WERI-Rb-1 (cell line): Measurements from ENCODE around the gene PARD3B.

Experiments
- DNase-seq: peaks from one replicate; pipeline ENCODE4 v3.0.0-alpha.2; 2020
- H3K27ac ChIP-seq: fragments of 250-450 bp; sonication (Bioruptor Pico); 2 replicates; pipeline ENCODE4 v1.5.1; 2020; ENCODE audit warnings: mild to moderate bottlenecking, moderate library complexity
- H3K27me3 ChIP-seq: fragments of 250-450 bp; sonication (Bioruptor Pico); 2 replicates; pipeline ENCODE4 v1.5.1; 2021; ENCODE audit warnings: mild to moderate bottlenecking, low read depth, moderate library complexity; ENCODE audit not compliant: insufficient read depth, severe bottlenecking
- H3K36me3 ChIP-seq: fragments of 250-450 bp; sonication (Bioruptor Pico); 2 replicates; pipeline ENCODE4 v1.5.1; 2020; ENCODE audit warnings: mild to moderate bottlenecking, moderate library complexity
- H3K4me3 ChIP-seq: 2 replicates; pipeline ENCODE4 v1.5.1; 2011; ENCODE audit warnings: low read depth, mild to moderate bottlenecking, control low read depth, low read length
- H3K9me3 ChIP-seq: fragments of 250-450 bp; sonication (Bioruptor Pico); 2 replicates; pipeline ENCODE4 v1.5.1; 2021; ENCODE audit warnings: mild to moderate bottlenecking, moderate library complexity; ENCODE audit not compliant: severe bottlenecking
- CTCF ChIP-seq: IDR thresholded peaks from 2 replicates; pipeline ENCODE4 v1.5.1; 2011; ENCODE audit warnings: low read depth, mild to moderate bottlenecking, control low read depth, inconsistent platforms, low read length

Gene PARD3B

GRCh38 chr2:205520311-205520710, 975.0 kb downstream of the PARD3B start:
- DNase-seq = no peak
- H3K27me3 ChIP-seq = no peaks in the 10 kb centered on the region
- no peak overlapping the region for H3K4me3 ChIP-seq
- H3K9me3 ChIP-seq = no peaks in the 10 kb centered on the region
- no peak for TF ChIP-seq CTCF
- no peak overlapping the region for H3K27ac ChIP-seq
- H3K36me3 ChIP-seq = no peaks in the 10 kb centered on the region

GRCh38 chr2:205524656-205525055, 979.4 kb downstream of the PARD3B start:
- Histone ChIP-seq H3K27me3 (no peaks in the 10 kb centered on the region), H3K4me3 (no peak overlapping the region), H3K36me3 (no peaks in the 10 kb centered on the region), H3K9me3 (no peaks in the 10 kb centered on the region), H3K27ac (no peak overlapping the region)
- no peak for TF ChIP-seq CTCF
- DNase-seq = no peak

GRCh38 chr2:205527801-205528200, 982.5 kb downstream of the PARD3B start:
- DNase-seq = no peak
- TF ChIP-seq CTCF = no peak
- Histone ChIP-seq H3K4me3 (no peak overlapping the region), H3K9me3 (no peaks in the 10 kb centered on the region), H3K27me3 (no peaks in the 10 kb centered on the region), H3K27ac (no peak overlapping the region), H3K36me3 (no peaks in the 10 kb centered on the region)

- H3K27ac ChIP-seq = no peak overlapping the region
- no peak for DNase-seq
- no peaks in the 10 kb centered on the region for H3K27me3 ChIP-seq
- H3K36me3 ChIP-seq = no peaks in the 10 kb centered on the region
- no peak for TF ChIP-seq CTCF
- no peaks in the 10 kb centered on the region for H3K9me3 ChIP-seq
- no peak overlapping the region for H3K4me3 ChIP-seq
Measured at GRCh38 chr2:205531072-205531471, 985.8 kb downstream of the PARD3B start.

GRCh38 chr2:205531489-205532148, 986.3 kb downstream of the PARD3B start:
- Histone ChIP-seq H3K27ac (no peak overlapping the region), H3K36me3 (no peaks in the 10 kb centered on the region), H3K4me3 (no peak overlapping the region), H3K9me3 (no peaks in the 10 kb centered on the region), H3K27me3 (no peaks in the 10 kb centered on the region)
- DNase-seq = no peak
- TF ChIP-seq CTCF = no peak

GRCh38 chr2:205535001-205535400, 989.7 kb downstream of the PARD3B start:
- Histone ChIP-seq H3K4me3 (no peak overlapping the region), H3K36me3 (no peaks in the 10 kb centered on the region), H3K27me3 (no peaks in the 10 kb centered on the region), H3K27ac (no peak overlapping the region), H3K9me3 (no peaks in the 10 kb centered on the region)
- DNase-seq = no peak
- TF ChIP-seq CTCF = no peak
